Measurements from ENCODE around the gene GRIN2A. TPM values are rescaled to one million over a fixed set of nuclear protein-coding genes. Genes with fewer than 3 reads are reported as not detected.
A peak's percentile ranks its signal among the peaks of the same experiment; 100 is the strongest.

Gene GRIN2A
- total RNA-seq, 1 donor from 2014 or later = 5.3 TPM

DNA sequence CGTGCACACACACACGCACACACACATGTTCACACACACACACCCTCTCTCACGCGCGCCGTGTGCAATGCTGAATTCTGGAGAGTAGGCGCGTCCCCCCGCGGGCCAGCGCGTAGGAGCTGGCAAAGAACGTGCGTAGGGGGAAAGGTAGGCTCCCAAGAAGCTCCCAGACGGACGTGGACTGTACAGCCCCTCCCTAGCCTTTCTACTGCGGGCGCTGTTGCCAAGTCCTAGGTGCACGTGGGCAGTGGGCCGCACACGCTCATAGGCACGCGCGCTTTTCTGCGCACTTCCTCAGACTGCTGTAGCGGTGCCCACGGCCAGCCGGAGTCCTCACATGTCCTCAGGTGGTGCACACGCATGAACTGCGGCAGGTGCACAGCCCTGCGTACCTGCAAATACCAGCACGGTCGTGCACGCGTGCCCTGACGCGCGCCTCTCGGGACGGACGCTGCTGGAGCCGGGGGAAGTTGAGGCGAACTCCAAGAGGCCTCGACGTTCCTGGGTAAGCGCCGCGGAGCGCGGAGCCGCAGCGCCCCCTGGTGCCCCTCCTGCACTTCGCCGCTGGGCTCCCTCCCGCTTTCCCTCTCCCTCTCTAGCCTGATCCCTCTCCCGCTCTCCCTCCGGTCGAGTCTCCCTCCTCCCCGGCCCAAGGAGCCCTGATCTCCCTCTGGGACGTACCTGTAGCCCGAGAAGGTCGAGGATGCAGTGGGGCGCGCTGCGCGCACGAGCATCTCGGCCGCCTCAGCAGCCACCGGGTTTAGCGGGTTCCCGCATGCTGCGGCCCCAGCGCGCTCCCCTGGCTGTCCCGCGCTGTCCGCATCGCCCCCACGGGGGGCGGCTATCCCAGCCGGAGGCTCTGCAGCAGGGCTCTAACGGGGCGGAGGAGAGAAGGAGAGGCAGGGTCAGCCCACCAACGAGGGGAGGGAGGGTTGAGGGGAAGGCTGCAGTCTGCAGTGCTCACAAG, 749 bp downstream of the GRIN2A start:
- peak; percentile 51 for DNase-seq (ENCODE audit: low spot score)

GRCh38 chr16:10180771-10181163, 1.5 kb downstream of the GRIN2A start:
- DNase-seq (ENCODE audit: low spot score) = peak; percentile 15

GRCh38 chr16:10180042-10180770, 2.0 kb downstream of the GRIN2A start:
- no peak for DNase-seq (ENCODE audit: low spot score)

DNA sequence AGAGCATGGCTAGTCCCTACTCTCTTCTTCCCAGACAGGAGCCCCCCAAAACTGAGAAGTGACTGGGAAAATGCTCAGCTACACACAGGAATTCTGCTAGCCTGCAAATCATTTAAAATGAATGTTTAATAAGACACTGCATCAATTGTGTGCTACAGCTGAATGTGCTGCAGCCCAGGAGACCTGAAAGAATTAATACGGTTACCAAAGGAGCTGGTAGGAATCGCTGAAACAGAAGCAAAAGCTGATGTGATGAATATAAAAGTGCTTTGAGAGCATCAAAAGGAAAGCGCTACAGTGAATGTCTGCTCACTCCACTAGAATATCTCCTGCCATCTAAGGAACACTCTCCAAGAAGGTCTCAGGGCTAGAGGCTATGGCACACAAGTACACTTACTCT, 3.7 kb downstream of the GRIN2A start:
- DNase-seq (ENCODE audit: low spot score) = no peak

DNA sequence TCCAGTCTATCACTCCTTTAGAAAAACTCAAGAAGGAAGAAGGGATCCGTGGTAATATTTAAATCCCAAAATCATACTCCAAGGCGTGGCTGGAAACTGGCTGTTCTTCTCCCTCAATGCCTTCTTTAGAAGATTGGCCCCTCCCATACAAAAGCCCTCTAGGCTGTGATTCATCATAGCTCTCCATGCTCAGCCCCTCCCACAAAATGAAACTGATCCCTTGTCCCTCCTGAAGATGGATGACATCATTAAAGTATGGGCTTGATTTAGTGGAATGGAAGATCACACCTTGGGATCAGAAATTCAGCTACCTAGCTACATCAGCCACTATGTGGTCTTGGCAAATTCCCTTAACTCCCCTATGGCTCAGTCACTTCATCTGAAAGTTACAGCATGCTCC, 4.1 kb downstream of the GRIN2A start:
- no peak for DNase-seq (ENCODE audit: low spot score)

DNA sequence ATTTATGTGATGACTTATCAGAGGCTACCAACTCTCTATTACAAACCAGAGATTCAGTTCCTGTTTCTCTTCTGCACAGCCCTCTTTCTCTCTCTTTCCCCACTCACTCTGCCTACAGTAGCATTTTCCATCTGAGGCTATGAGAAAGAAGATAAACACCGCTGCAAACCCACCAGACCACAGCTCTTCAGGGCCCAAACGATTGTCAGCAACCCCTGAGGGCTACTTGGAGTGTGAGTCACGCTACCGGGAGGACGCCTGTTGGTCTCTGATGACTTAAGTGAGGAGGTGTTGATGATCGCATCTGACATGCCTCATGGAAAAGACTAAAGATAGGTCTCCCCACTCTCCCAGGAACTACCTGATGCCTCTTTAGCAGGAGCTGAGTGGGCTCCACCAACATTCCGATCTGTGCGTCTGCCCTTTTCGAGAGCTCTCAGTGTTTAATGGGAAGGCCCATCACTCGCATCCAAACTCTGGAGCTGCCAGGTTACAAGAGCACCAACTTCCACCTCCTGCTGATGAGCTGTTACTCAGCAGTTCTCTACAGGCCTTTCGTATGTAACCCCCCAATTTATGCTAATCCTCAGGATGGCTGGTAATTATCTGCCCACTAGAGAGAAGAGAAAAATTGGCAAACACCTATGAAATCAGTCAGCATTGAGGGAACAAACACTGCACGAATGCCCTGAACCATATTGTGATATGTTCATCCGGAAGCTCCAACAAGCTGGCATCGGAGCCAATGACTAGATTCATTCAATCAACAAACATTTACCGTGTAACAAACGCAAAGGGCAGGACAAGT, 9.2 kb downstream of the GRIN2A start:
- DNase-seq (ENCODE audit: low spot score) = no peak

DNA sequence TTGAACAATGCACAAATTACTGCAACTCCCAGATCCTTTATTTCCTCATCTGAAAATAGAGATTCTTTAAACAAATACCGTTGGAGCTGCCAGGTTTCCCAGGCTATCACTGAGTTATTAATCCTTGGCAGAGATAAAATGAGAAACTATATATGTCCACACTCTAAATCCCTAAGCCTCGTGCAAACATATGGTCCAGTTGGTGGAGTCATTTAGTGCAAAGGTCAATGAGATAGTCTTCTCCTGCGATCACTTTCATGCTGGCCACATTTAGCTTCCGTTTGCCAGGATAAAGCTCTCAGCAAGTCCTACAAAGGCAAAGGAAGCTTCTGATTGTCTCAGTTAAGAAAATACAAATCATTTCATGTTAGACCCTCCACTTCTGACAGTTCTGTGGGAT, 11.0 kb downstream of the GRIN2A start:
- no peak for DNase-seq (ENCODE audit: low spot score)

DNA sequence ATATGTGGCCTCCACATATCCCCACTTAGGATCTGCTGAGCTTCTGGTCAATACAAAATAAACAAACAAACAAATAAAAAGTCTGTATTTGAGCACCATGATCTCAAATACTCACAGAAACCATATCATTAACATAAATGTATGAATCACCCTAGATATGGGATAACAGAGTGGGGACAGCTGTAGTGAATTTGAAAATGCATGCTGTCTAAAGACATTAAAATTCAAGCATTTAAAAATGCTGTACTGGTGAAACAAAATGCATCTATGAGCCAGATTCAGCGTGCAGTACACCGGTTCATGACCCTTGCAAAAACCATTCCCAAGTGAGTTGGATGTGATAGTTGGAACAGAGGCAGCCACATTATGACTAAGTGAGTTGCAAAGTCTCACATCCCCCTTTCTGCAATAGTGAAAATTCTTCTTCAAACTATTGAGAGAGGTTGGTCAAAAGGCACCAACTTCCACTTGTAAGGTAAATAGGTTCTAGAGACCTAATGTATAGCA, 12.3 kb downstream of the GRIN2A start:
- DNase-seq (ENCODE audit: low spot score) = no peak

DNA sequence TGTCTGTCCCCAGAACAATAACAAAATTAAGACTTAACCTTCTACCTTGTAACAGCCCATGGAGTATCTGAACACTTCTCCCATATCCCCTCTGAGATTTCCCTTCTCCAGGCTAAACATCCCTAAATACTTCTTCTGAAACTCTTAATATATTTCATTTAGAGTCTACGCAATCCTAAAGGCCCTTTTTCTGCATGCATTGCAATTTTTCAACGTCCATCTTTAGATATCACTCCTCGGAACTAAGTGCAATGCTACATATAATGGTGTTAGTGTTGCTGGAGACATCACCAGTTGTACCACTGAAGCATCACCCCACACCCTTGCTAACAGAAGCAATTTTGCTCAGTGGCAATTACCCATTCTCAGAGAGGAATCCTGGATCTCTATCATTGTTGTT, 13.2 kb downstream of the GRIN2A start:
- no peak for DNase-seq (ENCODE audit: low spot score)

- DNase-seq (ENCODE audit: low spot score) = no peak
These were observed 14.0 kb downstream of the GRIN2A start for GRCh38 chr16:10168258-10168657.

GRCh38 chr16:10165643-10166042, 16.6 kb downstream of the GRIN2A start:
- DNase-seq (ENCODE audit: low spot score) = no peak

GRCh38 chr16:10162981-10163380, 19.2 kb downstream of the GRIN2A start:
- DNase-seq (ENCODE audit: low spot score) = no peak

- no peak for DNase-seq (ENCODE audit: low spot score)
These were observed 26.1 kb downstream of the GRIN2A start for GRCh38 chr16:10156099-10156498.

GRCh38 chr16:10154389-10154788, 27.8 kb downstream of the GRIN2A start:
- DNase-seq (ENCODE audit: low spot score) = no peak

GRCh38 chr16:10153985-10154384, 28.2 kb downstream of the GRIN2A start:
- DNase-seq (ENCODE audit: low spot score) = no peak

DNA sequence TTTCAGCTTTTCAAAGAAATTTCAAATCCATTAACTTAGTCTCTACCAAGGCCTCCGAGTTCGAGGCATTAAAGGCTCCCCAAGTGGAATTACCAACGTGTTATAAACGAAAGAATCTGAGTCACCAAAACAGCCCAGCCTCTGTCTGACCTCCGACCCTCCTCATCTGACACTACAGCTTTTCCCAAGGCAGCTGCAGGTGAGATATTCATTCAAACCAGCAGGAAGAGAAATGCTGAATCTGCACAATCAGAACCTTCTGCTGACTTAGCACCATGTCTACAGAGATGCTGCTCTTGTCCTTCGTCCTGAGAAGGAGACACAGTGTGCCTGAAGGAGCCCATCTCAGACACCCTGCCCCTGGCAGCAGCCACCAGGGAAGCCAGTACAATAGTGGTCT, 30.5 kb downstream of the GRIN2A start:
- no peak for DNase-seq (ENCODE audit: low spot score)

- no peak for DNase-seq (ENCODE audit: low spot score)
These were observed 31.3 kb downstream of the GRIN2A start for GRCh38 chr16:10150906-10151305.

- no peak for DNase-seq (ENCODE audit: low spot score)
These were observed 36.6 kb downstream of the GRIN2A start for GRCh38 chr16:10145542-10146035.

DNA sequence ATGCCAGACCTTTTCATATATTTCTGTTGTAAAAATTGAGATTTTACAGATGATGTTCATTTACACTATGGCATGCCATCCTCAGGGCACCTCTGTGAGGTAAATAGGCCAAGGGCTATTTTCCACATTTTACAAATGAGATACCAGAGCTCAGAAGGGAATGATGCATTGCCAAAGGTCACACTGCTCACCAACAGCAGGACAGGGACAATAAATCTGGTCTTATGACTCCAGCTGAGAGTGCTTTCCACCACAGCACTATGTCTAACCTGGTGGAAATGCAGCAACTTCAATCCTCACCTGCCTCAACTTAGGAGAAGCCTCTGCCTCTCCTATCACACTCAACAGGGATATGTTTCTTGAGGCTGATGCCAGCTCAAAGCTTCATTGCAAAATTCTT, 40.6 kb downstream of the GRIN2A start:
- no peak for DNase-seq (ENCODE audit: low spot score)

DNA sequence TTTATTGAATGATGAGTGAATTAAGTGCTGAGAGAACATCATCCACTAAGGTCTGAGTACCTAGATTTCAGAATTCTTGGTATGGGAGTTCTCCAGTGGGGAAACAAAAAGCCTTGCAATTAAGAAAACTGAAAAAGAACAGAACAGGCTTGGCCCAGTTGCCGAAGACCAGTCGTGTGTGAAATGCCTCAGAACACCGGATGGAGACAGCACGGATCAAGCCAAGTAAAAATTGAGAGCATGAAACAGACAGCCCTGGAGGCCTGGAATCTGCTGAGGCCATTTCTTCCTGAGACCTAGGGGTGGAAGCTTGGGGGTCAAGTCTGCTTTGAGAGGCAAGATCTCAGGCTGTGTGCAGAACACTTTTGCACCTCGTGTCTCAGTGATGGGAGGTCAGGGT, 43.3 kb downstream of the GRIN2A start:
- DNase-seq (ENCODE audit: low spot score) = no peak

DNA sequence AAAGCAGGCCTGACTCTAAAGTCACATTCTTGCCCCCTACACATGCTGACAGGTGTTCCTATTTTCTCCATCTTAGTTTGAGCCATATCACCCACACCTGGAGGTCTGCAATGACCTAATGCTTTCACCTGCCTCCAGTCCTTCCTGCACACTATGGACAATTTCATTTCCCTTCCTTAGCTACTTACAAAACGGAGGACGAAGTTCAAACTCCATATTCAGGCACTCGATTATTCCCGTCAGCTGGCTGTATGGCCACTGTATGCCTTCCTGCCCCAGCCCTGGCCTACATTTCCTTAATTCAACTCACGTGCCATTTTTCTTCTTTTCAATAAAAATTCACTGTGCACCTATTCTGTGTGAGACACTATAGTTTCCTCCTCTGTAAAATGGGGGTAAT, 44.9 kb downstream of the GRIN2A start:
- no peak for DNase-seq (ENCODE audit: low spot score)

DNA sequence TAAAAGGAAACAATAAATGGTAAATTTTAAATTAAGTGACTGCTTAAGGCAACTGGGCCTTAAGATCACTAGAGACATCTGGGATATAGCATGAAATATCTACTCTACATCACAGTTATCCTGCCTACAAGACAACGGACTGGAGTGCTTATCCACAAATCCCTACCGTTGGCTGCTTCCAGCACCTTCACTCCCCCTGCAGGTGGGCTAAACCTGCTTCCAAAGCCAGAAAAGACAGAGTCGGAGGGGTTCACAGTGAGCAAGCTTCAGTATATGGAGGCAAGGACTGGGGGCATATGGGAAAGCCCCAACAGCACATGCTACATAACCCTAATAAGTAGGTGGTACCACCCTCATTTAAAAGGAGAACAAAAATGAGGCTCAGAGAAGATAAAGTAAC, 45.3 kb downstream of the GRIN2A start:
- no peak for DNase-seq (ENCODE audit: low spot score)
